SK-N-SH treated with all-trans-retinoic acid at 6 μM for 48 hours (cell line): ENCODE data around the gene C2orf69.

ENCODE experiments used
- ATAC-seq: fragments of 200-7000 bp; cut with Tn5 transposase; 3 replicates; pipeline ENCODE4 v1.9.1; 2020; ENCODE audit warnings: mild to moderate bottlenecking, moderate library complexity
- ARNTL ChIP-seq: fragments of 450-650 bp; formaldehyde crosslinking; IDR thresholded peaks from 2 replicates; pipeline ENCODE4 v1.5.0; 2020; ENCODE audit warnings: low read depth, mild to moderate bottlenecking, moderate library complexity, borderline replicate concordance
- BACH2 ChIP-seq: fragments of 250-450 bp; sonication (Bioruptor Pico); IDR thresholded peaks from 2 replicates; pipeline ENCODE4 v1.9.0; 2021; ENCODE audit warnings: mild to moderate bottlenecking, borderline replicate concordance
- CSDC2 ChIP-seq: fragments of 250-450 bp; sonication (Bioruptor Pico); IDR thresholded peaks from 2 replicates; pipeline ENCODE4 v1.5.0; 2020; ENCODE audit warnings: mild to moderate bottlenecking, moderate library complexity
- CSRNP3 ChIP-seq: fragments of 250-450 bp; sonication (Bioruptor Pico); IDR thresholded peaks from 2 replicates; pipeline ENCODE4 v1.5.1; 2021; ENCODE audit warnings: mild to moderate bottlenecking, moderate library complexity
- GLIS3 ChIP-seq: fragments of 250-450 bp; sonication (Bioruptor Pico); IDR thresholded peaks from 2 replicates; pipeline ENCODE4 v1.5.0; 2020; ENCODE audit warnings: mild to moderate bottlenecking, moderate library complexity
- ISL1 ChIP-seq: fragments of 250-450 bp; sonication (Bioruptor Pico); IDR thresholded peaks from 2 replicates; pipeline ENCODE4 v2.1.2; 2022; ENCODE audit warnings: mild to moderate bottlenecking, moderate library complexity
- PATZ1 ChIP-seq: fragments of 250-450 bp; sonication (Bioruptor Pico); IDR thresholded peaks from 2 replicates; pipeline ENCODE4 v1.8.0; 2020; ENCODE audit warnings: mild to moderate bottlenecking, moderate library complexity, borderline replicate concordance
- RARB ChIP-seq: fragments of 250-450 bp; sonication (Bioruptor Pico); IDR thresholded peaks from 2 replicates; pipeline ENCODE4 v1.8.0; 2021; ENCODE audit warnings: mild to moderate bottlenecking, moderate library complexity
- TOX ChIP-seq: fragments of 250-450 bp; sonication (Bioruptor Pico); IDR thresholded peaks from 2 replicates; pipeline ENCODE4 v1.8.0; 2021; ENCODE audit warnings: mild to moderate bottlenecking, moderate library complexity, borderline replicate concordance
- TSHZ2 ChIP-seq: fragments of 250-450 bp; sonication (Bioruptor Pico); IDR thresholded peaks from 2 replicates; pipeline ENCODE4 v1.5.0; 2020; ENCODE audit warnings: mild to moderate bottlenecking, moderate library complexity
- ZC3H10 ChIP-seq: fragments of 250-450 bp; sonication (Bioruptor Pico); IDR thresholded peaks from 2 replicates; pipeline ENCODE4 v1.5.1; 2021; ENCODE audit warnings: mild to moderate bottlenecking, moderate library complexity
- ZFP3 ChIP-seq: fragments of 250-450 bp; sonication (Bioruptor Pico); IDR thresholded peaks from 2 replicates; pipeline ENCODE4 v1.5.0; 2020; ENCODE audit warnings: mild to moderate bottlenecking, moderate library complexity
- ZFP30 ChIP-seq: fragments of 450-650 bp; formaldehyde crosslinking; IDR thresholded peaks from 2 replicates; pipeline ENCODE4 v1.5.0; 2022; ENCODE audit warnings: mild to moderate bottlenecking, moderate library complexity
- ZNF565 ChIP-seq: fragments of 450-650 bp; formaldehyde crosslinking; conservative IDR thresholded peaks from 2 replicates; pipeline ENCODE4 v1.5.0; 2020; ENCODE audit warnings: low read depth, mild to moderate bottlenecking, moderate library complexity
- ZNF70 ChIP-seq: fragments of 450-650 bp; formaldehyde crosslinking; IDR thresholded peaks from 2 replicates; pipeline ENCODE4 v1.5.0; 2020; ENCODE audit warnings: mild to moderate bottlenecking, moderate library complexity

The C2orf69 gene

GRCh38 chr2:199946196-199946595, 35.1 kb downstream of the C2orf69 start:
- ATAC-seq = no peak
- TF ChIP-seq RARB = no peak
- TF ChIP-seq PATZ1 = no peak
- no peak for TF ChIP-seq ZNF565 (CRISPR knock-in tag)
- no peak for TF ChIP-seq ARNTL (CRISPR knock-in tag)
- no peak for TF ChIP-seq BACH2

GRCh38 chr2:199946836-199947235, 35.7 kb downstream of the C2orf69 start:
- TF ChIP-seq CSRNP3 = no peak
- no peak for TF ChIP-seq ZC3H10 (CRISPR knock-in tag)
- TF ChIP-seq TOX = no peak
- no peak for TF ChIP-seq GLIS3 (CRISPR knock-in tag)
- TF ChIP-seq BACH2 = no peak
- TF ChIP-seq ZNF70 (CRISPR knock-in tag) = no peak
- ATAC-seq = no peak

GRCh38 chr2:199950396-199950795, 39.3 kb downstream of the C2orf69 start:
- ATAC-seq = no peak
- no peak for TF ChIP-seq CSRNP3
- TF ChIP-seq GLIS3 (CRISPR knock-in tag) = no peak
- no peak for TF ChIP-seq PATZ1
- TF ChIP-seq TOX = no peak
- no peak for TF ChIP-seq TSHZ2 (CRISPR knock-in tag)
- TF ChIP-seq ZNF70 (CRISPR knock-in tag) = no peak
- TF ChIP-seq CSDC2 (CRISPR knock-in tag) = no peak
- no peak for TF ChIP-seq ISL1
- no peak for TF ChIP-seq ZFP30 (CRISPR knock-in tag)
- no peak for TF ChIP-seq ZFP3 (CRISPR knock-in tag)
- TF ChIP-seq, all 23 proteins: peak for 0

- ATAC-seq = no peak
Measured at GRCh38 chr2:199951023-199951422, 39.9 kb downstream of the C2orf69 start.

More at GRCh38 chr2:199951023-199951422, 39.9 kb downstream of the C2orf69 start:
- no peak for TF ChIP-seq TSHZ2 (CRISPR knock-in tag)
- TF ChIP-seq ZFP3 (CRISPR knock-in tag) = no peak
- TF ChIP-seq ZNF565 (CRISPR knock-in tag) = no peak
